A673 (cell line): ENCODE data around the gene SDCCAG8. TPM values are rescaled to one million over a fixed set of nuclear protein-coding genes. Genes with fewer than 3 reads are reported as not detected.

Experiments used
- BruUV-seq: library from RNA; stranded (reverse); fragments of 400-500 nt; replicated peaks from 2 replicates; lab custom pipeline; 2021; lab: Mats Ljungman, UMichigan
- CTCF ChIA-PET: fragments of 300-600 bp; sonication (Branson Sonifier 250); formaldehyde crosslinking; loops from one replicate; lab custom pipeline; 2022; ENCODE audit warnings: antibody characterized with exemption; lab: Charles Lee
- POLR2A ChIA-PET: fragments of 300-600 bp; sonication (Branson Sonifier 250); formaldehyde crosslinking; loops from one replicate; lab custom pipeline; 2022; ENCODE audit warnings: antibody characterized with exemption; ENCODE audit not compliant: low non-redundant PET; lab: Charles Lee
- DNase-seq: peaks from one replicate; pipeline ENCODE4 v3.0.0-alpha.2; 2015; ENCODE audit warnings: low spot score
- H3K27ac ChIP-seq: fragments of 200-600 bp; sonication (generic); 2 replicates; pipeline ENCODE4 v1.5.1; 2016; ENCODE audit warnings: mixed run types, low read depth, mild to moderate bottlenecking, mixed read lengths, antibody characterized with exemption, low read length; ENCODE audit not compliant: poor library complexity, severe bottlenecking
- H3K27me3 ChIP-seq: fragments of 200-600 bp; sonication (generic); replicated peaks from 2 replicates; pipeline ENCODE4 v1.6.1; 2017; ENCODE audit warnings: mixed run types, low read depth, mild to moderate bottlenecking, mixed read lengths, antibody characterized with exemption, low read length; ENCODE audit not compliant: insufficient read depth, poor library complexity
- H3K36me3 ChIP-seq: fragments of 200-600 bp; sonication (generic); 2 replicates; pipeline ENCODE4 v1.6.1; 2016; ENCODE audit warnings: mixed run types, mild to moderate bottlenecking, mixed read lengths, antibody characterized with exemption, low read length; ENCODE audit not compliant: insufficient read depth, poor library complexity, severe bottlenecking
- H3K4me1 ChIP-seq: fragments of 200-600 bp; sonication (generic); 2 replicates; pipeline ENCODE4 v1.6.1; 2017; ENCODE audit warnings: mixed run types, mild to moderate bottlenecking, mixed read lengths, antibody characterized with exemption, low read length; ENCODE audit not compliant: insufficient read depth, poor library complexity, severe bottlenecking
- H3K4me3 ChIP-seq: fragments of 200-600 bp; sonication (generic); 2 replicates; pipeline ENCODE4 v1.5.1; 2016; ENCODE audit warnings: low read depth, mixed run types, mild to moderate bottlenecking, mixed read lengths, low read length; ENCODE audit not compliant: poor library complexity, severe bottlenecking
- H3K9me3 ChIP-seq: fragments of 200-600 bp; sonication (generic); 2 replicates; pipeline ENCODE4 v1.6.1; 2016; ENCODE audit warnings: mixed run types, low read depth, mild to moderate bottlenecking, mixed read lengths, antibody characterized with exemption, low read length; ENCODE audit not compliant: poor library complexity, severe bottlenecking
- EZH2 ChIP-seq: fragments of 200-600 bp; sonication (generic); IDR thresholded peaks from 2 replicates; pipeline ENCODE4 v1.6.1; 2017; ENCODE audit warnings: borderline replicate concordance, low read depth, mild to moderate bottlenecking, mixed read lengths, antibody characterized with exemption, low read length; ENCODE audit not compliant: poor library complexity, severe bottlenecking
- intact Hi-C: fragments of 100-400 bp; cut with micrococcal nuclease; formaldehyde crosslinking; loops from one replicate; pipeline ENCODE4 v1.10.0; 2022; ENCODE audit not compliant: unreplicated experiment
- total RNA-seq: library from RNA; stranded (reverse); gene quantifications from 2 replicates; pipeline ENCODE4 v1.2.3, GENCODE V29; 2021
- TF ChIP-seq, protein P1 (sequence below): fragments of 300-800, 200-600 bp; sonication (generic); conservative IDR thresholded peaks from 2 replicates; pipeline ENCODE4 v1.5.1; 2017; ENCODE audit warnings: low read depth, mild to moderate bottlenecking, antibody characterized with exemption, low read length, moderate library complexity, mixed read lengths

SDCCAG8 gene
- total RNA-seq, 1 experiment from 2014 or later, result 9.1 TPM

DNA sequence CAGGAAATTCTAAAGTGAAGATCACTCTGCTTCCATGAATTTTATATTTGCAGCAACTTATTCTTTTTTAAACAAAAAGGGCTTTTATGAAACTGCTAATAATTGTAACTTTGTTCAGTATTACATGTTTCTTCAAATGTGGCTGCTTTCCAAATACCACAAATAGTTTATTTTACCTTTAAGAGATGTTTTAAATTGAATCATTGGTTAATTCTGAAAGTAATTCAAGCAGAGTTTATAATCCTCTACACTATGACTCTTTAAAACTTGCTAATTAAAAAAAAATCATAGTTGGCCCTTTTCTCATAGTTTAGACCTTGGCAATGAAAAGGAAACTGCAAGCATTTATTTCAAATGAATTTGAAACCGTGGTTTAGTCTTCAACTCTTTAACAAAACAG is 59.6 kb downstream of the SDCCAG8 start:
- TF ChIP-seq EZH2, result no peak
- TF ChIP-seq, protein P1, sequence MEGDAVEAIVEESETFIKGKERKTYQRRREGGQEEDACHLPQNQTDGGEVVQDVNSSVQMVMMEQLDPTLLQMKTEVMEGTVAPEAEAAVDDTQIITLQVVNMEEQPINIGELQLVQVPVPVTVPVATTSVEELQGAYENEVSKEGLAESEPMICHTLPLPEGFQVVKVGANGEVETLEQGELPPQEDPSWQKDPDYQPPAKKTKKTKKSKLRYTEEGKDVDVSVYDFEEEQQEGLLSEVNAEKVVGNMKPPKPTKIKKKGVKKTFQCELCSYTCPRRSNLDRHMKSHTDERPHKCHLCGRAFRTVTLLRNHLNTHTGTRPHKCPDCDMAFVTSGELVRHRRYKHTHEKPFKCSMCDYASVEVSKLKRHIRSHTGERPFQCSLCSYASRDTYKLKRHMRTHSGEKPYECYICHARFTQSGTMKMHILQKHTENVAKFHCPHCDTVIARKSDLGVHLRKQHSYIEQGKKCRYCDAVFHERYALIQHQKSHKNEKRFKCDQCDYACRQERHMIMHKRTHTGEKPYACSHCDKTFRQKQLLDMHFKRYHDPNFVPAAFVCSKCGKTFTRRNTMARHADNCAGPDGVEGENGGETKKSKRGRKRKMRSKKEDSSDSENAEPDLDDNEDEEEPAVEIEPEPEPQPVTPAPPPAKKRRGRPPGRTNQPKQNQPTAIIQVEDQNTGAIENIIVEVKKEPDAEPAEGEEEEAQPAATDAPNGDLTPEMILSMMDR, result no peak
- no peaks in the 10 kb centered on the region for H3K27me3 ChIP-seq
- H3K9me3 ChIP-seq, result no peaks in the 10 kb centered on the region
- H3K4me1 ChIP-seq, result no peaks in the 10 kb centered on the region
- H3K36me3 ChIP-seq, result no peaks in the 10 kb centered on the region
- ChIA-PET POLR2A (no interaction called here), CTCF (no interaction called here)
- intact Hi-C loops, result no loop called here
- no peak for DNase-seq
- no TSS peak for BruUV-seq
- no peak overlapping the region for H3K4me3 ChIP-seq
- H3K27ac ChIP-seq, result no peak overlapping the region

DNA sequence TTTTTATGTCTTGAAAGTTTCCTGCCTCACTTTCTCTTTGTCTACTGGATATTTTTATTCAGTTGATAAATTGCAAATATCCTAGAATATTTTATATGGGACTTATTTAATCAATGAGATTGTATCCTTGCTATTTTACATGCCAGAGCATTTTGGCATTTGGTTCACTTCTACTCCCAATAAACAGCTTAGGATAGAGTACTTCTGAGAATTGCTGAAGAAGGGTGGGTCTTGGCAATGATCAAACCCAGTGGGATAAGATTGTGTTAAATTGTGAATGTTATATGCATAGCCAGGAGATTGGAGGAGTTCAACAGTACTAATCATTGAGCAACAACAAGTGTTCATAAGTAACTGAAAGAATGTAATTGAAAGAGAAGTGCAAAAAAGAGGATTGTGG is 60.1 kb downstream of the SDCCAG8 start:
- Histone ChIP-seq H3K4me3 (no peak overlapping the region), H3K36me3 (no peaks in the 10 kb centered on the region), H3K27ac (no peak overlapping the region), H3K9me3 (no peaks in the 10 kb centered on the region), H3K4me1 (no peaks in the 10 kb centered on the region), H3K27me3 (no peaks in the 10 kb centered on the region)
- intact Hi-C loops, result no loop called here
- no peak for DNase-seq
- CTCF ChIA-PET, result no interaction called here
- BruUV-seq, result no TSS peak
- TF ChIP-seq, protein P1, result no peak
- no peak for TF ChIP-seq EZH2
- POLR2A ChIA-PET, result no interaction called here

DNA sequence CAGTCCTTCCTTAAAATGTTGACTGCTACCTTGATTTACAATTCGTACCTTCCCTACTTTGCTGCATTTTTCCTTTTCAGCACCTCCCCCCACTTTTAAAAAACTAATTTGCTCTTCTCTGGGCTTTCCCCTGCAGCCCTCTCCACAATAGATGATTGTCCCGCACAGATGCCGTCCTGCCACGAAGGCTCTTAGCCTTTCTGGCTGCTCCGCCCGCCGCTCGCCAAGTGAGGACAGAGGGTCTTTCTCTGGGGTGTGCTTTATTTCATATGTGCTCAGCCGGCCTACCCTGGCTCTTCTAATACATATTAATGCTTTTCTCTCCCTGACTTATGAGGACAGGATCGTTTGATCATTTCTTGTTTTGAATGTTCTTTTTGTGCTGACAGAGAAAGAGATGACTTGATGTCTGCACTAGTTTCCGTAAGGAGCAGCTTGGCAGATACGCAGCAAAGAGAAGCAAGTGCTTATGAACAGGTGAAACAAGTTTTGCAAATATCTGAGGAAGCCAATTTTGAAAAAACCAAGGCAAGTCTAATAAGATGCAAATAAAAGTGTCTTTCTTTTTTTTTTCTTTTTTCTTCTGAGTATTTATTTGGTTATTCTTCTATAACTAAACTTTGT is 60.6 kb downstream of the SDCCAG8 start:
- Histone ChIP-seq H3K27me3 (no peaks in the 10 kb centered on the region), H3K36me3 (no peaks in the 10 kb centered on the region), H3K9me3 (no peaks in the 10 kb centered on the region), H3K27ac (no peak overlapping the region), H3K4me3 (no peak overlapping the region), H3K4me1 (no peaks in the 10 kb centered on the region)
- BruUV-seq, result no TSS peak
- DNase-seq, result no peak
- intact Hi-C loops, result no loop called here
- ChIA-PET CTCF (no interaction called here), POLR2A (no interaction called here)
- no peak for TF ChIP-seq EZH2
- TF ChIP-seq, protein P1, result no peak
